Mammary epithelial cell (primary cell): ENCODE results near the gene RPP25L.

Source experiments
- EZH2 ChIP-seq: IDR thresholded peaks from 2 replicates; pipeline ENCODE4 v1.6.1; 2012; ENCODE audit warnings: low read length, inconsistent platforms, borderline replicate concordance
- TF ChIP-seq, protein P1 (sequence below), 2 donors: IDR thresholded peaks in 1 of 2; conservative IDR thresholded peaks in 1 of 2; 2 replicates each; pipeline ENCODE4 v1.5.1; 2011 to 2012; ENCODE audit warnings: inconsistent platforms in 2 of 2, low read length in 2 of 2, mild to moderate bottlenecking in 2 of 2, control low read depth in 1 of 2, low read depth in 1 of 2; ENCODE audit not compliant: insufficient read depth in 1 of 2; ENCODE audit errors: extremely low read depth in 1 of 2

DNA sequence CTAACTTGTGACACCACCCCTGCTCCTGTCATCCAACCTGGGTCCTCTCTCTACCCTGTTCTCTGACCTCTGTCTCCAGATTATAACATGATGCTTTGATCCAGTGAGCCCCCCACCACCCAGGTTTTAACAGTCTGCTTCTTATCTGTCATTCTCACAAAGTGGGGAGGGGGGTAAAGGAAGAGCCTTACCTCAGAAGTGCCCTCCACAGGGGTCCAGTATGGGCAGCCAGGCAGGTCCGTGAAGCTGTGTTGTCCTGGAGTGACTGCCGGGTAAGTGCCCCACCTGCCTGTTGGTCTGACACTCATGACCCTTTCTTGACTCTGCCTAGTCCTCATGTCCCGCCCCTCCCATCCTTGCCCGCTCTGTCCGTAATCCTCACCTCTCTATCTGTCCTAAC, 43.5 kb upstream of the RPP25L start:
- TF ChIP-seq, protein P1, sequence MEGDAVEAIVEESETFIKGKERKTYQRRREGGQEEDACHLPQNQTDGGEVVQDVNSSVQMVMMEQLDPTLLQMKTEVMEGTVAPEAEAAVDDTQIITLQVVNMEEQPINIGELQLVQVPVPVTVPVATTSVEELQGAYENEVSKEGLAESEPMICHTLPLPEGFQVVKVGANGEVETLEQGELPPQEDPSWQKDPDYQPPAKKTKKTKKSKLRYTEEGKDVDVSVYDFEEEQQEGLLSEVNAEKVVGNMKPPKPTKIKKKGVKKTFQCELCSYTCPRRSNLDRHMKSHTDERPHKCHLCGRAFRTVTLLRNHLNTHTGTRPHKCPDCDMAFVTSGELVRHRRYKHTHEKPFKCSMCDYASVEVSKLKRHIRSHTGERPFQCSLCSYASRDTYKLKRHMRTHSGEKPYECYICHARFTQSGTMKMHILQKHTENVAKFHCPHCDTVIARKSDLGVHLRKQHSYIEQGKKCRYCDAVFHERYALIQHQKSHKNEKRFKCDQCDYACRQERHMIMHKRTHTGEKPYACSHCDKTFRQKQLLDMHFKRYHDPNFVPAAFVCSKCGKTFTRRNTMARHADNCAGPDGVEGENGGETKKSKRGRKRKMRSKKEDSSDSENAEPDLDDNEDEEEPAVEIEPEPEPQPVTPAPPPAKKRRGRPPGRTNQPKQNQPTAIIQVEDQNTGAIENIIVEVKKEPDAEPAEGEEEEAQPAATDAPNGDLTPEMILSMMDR (conservative IDR thresholded peaks at IDR 0.05 in 1 of 2, IDR thresholded peaks at IDR 0.05 in 1 of 2; ENCODE audit: extremely low read depth in 1 of 2, insufficient read depth in 1 of 2, low read depth in 1 of 2, low read length in 2 of 2), result no peak
- no peak for TF ChIP-seq EZH2
